GM18870 (cell line): ENCODE data around the gene BRIP1.
"Not testable (repeated sequence)": the region's sequence is repeated elsewhere in the genome, so short reads cannot be mapped to it uniquely, and the experiment has no call there.

Source experiments
- ATAC-seq: cut with Tn5 transposase; IDR thresholded peaks from one replicate; pipeline ENCODE4 v1.9.1; 2021; ENCODE audit warnings: moderate library complexity; ENCODE audit not compliant: unreplicated experiment

The BRIP1 gene

DNA sequence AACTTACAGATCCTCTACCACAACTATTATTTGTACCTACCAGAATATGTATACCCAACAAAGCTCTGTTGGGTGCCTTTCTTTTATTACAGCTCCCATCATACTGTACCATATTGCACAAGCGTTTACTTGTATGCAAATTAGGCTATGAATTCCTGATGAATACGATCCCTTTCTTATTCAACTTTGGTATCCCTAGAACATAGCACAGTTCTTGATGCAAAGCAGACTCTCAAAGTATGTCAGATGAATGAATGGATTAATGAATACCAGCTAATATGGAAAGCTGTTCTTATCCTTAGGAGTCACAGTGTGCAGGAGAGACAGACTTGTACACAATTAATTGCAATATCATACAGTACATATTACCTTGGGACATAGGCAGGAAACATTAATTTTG, 192.6 kb downstream of the BRIP1 start:
- no peak for ATAC-seq

DNA sequence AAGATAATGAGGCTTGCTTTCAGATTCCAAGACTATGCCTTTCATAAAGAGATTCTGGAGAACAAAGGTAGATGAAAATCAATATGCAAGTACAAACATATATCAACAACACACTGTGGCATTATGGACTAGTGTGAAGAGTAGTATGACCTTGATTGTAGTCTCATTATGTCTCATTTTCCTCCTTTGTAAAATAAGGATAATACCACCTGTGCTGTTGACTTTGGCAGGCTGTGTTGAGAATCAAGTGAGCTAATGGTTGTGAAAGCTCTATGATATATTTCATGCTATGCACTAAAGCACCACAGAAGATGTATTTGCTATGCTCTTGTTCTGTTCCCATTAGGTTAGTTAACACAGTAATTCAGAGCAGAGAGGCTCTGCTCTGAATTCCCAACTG, 193.8 kb downstream of the BRIP1 start:
- no peak for ATAC-seq

DNA sequence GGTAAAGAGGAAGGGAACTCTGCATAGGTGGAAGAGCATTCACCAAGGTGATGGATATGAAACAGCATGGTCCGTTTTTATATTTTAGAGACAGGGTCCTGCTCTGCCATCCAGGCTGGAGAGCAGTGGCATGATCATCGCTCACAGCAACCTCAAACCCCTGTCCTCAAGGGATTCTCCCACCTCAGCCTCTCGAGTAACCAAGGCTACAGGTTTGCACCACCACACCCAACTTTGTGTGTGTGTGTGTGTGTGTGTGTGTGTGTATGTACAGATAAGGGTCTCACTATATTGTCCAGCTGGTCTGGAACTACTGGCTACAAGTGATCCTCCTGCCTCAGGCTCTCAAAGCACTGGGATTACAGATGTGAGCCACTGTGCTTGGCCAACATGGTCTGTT, 194.8 kb downstream of the BRIP1 start:
- ATAC-seq: no peak

DNA sequence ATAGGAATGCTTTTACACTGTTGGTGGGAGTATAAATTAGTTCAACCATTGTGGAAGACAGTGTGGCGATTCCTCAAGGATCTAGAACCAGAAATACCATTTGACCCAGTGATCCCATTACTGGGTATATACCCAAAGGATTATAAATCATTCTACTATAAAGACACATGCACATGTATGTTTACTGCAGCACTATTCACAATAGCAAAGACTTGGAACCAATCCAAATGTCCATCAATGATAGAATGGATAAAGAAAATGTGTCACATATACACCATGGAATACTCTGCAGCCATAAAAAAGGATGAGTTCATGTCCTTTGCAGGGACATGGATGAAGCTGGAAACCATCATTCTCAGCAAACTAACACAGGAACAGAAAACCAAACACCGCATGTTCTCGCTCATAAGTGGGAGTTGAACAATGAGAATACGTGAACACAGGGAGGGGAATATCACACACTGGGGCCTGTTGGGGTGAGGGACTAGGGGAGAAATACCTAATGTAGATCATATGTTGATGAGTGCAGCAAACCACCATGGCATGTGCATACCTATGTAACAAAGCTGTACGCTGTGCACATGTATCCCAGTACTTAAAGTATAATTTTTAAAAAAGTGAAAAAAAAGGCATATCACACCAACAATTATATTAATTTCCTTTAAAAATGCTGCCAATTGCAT, 196.8 kb downstream of the BRIP1 start:
- ATAC-seq: not testable (repeated sequence)

DNA sequence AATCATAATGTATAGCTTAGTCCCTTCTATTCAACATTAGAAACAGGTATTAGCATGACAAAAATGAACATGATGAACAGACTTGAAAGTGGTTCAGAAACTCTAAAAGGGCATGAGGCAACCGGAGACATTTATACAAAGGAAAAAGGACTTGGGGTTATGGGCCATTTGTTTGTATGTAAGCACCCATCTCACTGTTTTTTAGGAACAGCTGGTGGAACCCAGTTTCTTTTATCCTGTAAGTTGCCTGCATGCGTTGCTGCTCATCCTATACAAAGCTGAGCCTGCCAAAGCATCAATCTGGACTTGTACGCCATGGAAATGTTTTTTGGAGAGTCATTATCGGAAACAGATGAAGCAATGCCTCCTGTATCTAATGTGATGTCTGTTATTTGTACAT, 200.0 kb downstream of the BRIP1 start:
- ATAC-seq: no peak

DNA sequence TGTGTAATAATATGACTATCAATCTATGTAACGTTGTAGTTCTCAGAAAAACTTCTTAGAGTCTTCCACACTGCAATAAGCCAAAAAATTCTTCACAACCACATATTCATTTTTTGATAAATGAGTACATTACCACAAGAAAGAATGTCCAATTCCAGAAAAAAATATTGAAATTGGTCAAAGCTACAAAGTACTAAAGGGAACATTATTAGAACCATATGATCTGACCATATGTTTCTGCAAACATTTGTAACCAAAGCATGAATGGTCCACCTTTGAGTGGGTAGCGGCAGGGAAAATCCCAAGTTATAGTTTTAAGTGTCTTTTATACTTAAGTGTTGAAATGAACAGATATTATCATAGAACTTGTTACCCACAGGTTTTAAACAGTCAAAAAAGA, 200.6 kb downstream of the BRIP1 start:
- no peak for ATAC-seq

DNA sequence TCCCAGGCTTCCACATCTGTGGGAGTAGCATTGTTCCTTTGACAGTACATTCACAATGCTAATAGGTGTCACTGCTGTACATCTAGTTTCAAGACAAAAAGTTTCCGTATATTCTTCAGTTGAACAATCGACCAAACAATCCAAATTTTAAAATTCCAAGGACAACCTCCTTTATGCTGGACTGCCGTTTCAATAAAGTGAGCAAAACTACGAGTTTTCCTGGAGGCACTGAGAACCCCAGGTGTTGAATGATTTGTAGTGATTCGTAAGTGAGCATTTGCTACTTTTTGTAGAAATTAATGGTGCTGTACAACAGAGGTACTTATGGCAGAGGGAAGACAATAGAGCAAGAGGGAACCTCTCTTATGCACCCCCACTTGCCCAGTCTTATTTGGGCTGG, 201.1 kb downstream of the BRIP1 start:
- ATAC-seq: no peak

DNA sequence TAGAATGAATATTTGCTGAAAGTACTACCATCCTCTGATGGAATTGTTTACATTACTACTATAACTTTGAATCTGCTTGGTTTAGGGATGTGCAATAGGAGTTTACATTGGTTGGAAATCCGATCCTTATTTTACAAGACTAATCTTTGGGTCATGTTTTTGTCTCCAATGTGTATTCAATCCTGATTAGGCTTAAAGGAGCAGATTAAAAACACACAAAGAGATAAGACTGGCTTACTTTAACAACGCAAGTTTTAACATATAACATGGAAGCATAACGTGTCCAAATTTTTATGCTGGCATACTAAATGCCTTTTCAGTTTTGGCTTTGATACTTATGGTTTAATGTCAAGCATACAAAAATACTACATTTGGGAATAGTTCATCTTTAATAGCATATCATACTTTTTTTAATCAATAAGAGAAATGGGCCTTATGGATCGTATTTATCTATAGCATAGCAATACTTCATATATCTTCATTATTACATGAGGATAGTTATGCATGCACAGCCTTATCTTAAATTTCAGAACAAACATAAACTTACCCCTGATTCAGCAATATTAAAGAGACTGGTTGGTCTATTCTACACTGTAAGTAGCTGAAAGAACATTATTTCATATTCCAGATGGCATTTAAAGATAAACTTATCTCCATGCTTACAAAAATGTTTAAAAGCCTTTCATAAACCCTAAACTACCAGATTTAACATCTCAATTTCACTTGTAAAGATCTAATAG, 202.4 kb downstream of the BRIP1 start:
- no peak for ATAC-seq

DNA sequence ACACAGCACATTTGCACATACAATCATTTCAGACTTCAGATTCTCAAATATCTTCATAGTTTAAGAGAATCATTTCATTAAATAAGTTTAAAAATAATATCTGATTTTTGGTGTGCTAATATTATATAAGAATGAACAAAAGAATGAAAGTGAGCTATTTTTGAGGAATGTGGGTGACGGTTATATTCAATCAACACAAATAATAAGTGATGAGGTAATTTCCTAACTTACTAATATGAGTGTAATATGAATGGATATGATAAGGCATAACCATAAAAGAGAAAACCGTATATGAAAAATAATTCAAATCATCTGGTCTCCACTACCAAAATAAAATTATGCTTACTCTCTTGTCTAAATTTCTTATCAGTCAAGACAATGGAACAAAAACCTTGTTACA, 203.9 kb downstream of the BRIP1 start:
- no peak for ATAC-seq

DNA sequence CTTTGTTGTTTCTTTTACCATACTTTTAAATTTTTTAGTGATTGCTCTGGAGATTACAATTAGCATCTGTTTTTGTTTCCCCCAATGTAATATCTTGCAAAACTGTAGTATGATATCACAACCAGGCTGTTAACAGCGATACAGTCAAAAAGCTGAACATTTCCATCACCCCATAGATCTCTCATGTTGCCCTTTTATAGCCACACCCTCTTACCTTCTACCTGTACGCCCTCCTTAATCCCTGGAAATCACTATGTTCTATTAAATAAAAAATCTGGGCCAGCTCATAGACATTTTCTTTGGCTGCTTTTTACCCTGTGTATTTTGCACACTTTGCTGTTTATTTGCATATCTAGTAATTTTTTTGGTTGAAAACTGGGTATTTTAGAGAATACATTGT, 205.1 kb downstream of the BRIP1 start:
- ATAC-seq: no peak

DNA sequence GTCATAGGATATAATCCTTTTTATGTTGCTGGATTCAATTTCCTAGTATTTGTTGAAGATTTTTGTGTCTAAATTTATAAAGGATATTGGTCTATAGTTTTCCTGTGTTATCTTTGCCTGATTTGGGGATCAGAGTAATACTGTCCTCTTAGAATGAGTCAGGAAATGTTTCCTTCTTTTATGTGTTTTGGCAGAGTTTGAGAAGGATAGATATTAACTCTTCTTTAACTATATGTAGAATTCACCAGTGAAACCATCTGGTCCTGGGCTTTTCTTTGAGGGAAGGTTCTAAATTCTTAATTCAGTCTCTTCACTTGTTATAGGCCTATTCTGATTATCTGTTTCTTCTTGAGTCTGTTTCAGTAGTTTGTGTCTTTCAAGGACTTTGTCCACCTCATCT, 206.0 kb downstream of the BRIP1 start:
- no peak for ATAC-seq

DNA sequence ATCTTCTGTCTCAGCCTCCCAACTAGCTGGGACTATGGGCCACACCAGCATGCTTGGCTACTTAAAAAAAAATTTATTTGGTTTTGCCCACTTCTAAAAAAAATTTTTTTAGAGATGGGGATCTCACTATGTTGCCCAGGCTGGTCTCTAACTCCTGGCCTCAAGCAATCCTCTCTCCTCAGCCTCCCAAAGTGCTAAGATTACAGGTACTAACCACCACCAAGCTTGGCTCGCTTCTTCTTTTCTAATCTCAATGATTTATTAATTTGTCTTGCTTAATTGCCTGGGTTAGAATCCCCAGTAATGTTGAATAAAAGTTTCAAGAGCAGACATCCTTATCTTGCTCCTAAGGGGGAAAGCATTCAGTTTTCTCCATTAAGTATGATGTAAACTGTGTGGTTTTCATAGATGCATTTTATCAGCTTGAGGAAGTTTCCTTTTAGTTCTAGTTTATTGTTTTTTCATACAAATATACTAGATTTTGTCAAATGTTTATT, 206.6 kb downstream of the BRIP1 start:
- ATAC-seq: no peak

DNA sequence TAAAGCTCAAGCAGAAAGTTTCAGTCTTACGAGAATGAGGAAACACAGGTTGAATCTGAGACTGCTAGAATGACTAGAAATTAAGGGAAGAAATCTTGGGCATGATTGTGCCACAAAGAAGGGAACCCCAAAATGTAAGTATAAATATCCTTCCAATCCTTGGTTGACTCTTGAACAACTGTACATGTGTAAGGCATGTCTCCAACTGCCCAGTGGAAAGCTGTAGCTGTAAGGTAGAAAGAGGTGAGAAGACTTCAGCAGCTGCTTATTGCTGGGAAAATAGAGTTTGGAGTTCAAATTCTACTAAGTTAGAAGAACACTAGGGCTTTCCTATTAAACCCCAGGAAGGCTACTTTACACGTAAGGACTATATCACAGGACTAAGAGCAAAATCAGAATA, 212.6 kb downstream of the BRIP1 start:
- no peak for ATAC-seq

DNA sequence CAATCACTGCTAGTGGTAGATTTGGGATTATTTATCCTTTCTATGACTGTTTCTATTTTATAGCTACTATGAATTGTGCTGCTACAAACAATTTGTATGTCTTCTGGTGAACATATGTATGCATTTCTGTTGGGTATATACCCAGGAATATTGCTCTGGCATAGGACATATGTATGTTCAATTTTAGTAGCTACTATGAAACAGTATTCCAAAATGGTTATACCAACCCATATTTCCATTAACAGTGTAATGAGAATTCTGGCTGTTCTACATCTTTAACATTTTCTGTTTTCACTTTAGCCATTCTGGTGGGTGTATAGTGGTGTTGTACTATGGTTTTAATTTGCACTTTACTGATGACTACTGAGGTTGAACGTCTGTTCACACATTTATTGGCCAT, 214.7 kb downstream of the BRIP1 start:
- ATAC-seq: no peak

DNA sequence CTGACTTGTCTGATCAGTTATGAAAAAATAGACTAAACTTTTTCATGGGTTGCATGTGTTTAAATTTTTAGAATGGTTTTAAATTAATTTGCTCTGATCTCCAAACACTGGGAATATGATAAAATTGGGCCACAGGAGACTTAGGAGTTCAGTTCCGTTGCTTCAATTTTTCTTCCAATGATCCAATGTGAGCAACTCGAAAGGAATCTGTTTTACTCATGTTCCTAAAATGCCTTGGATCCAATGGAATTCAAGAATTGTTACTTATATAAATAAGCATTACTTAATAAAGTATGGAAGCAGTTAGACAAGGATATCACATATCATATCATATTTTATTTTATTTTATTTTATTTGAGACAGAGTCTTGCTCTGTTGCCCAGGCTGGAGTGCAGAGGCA, 216.3 kb downstream of the BRIP1 start:
- ATAC-seq: no peak

DNA sequence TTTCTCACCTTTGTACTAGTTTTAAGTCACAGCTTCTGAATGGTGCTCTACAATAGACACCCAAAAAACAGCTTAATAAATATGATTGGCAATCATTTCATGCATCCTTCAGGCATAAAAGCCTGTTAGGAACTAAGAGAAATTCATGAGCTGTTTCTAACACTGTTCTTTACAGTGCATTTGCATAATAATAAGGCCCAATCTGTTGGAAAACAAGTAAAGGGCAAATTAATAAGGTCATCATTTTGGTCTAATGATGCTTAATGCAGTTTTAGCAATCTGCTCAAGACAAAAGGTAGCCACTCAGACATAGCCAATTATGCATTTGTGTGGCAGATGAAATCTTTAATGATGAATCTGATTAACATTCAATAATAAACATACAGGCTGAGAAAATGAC, 216.8 kb downstream of the BRIP1 start:
- ATAC-seq: no peak

DNA sequence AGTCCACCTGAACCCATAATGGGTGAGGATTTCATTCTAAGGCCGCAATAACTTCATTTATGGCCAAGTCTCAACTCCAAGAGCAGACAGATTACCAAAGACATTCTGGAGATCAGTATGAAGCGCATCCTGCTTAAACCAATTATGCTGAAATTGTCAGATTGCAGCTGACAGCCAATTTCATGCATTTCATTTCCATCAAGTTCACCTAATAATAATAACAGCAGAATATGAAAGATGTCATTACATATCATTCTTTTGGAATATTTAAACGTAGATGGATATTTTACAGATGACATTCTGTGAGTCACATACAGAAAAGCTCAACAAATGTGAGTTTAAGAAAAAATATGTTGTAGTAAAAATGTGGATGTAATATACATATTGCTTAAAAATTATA, 217.4 kb downstream of the BRIP1 start:
- ATAC-seq: no peak

DNA sequence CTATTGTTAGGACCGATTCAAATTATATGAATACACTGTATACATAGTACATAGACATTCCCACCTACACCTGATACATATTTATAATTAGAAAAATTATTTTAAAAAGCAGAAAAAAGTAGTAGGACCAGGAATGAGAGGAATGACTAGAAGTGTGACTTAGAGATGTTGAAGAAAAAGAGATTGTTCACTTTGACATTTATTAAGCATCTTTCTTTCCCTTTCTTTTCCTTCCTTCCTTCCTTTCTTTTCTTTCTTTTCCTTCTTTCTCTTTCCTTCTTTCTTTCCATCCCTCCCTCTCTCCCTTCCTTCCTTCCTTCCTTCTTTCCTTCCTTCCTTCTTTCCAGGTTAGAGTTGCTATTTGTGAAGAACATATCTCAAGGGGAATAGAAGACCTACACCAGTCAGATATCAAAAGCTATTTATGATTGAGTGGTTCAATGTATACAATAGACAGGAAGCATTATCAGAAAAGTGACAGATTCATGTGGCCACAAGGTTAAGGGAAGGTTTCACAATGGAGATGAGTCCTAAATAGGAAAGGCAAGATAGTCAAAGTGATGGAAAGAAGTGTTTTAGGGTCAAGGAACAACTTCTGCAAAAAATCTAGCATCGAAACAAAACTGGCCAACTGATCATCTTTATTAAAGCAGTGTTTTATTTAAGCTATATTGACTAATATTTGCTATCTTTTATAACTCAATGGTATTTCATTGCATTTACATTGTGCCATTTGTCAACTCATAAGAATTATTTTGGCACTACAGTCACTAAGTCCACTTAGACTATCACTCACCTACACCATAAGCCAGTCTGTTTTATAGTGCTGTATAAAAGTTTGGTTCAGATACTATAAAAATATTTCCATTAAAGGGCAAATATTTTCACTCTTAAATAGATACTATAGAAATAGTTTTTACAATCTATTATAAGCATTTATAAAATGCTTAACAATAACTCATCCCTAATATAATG, 218.2 kb downstream of the BRIP1 start:
- no peak for ATAC-seq

DNA sequence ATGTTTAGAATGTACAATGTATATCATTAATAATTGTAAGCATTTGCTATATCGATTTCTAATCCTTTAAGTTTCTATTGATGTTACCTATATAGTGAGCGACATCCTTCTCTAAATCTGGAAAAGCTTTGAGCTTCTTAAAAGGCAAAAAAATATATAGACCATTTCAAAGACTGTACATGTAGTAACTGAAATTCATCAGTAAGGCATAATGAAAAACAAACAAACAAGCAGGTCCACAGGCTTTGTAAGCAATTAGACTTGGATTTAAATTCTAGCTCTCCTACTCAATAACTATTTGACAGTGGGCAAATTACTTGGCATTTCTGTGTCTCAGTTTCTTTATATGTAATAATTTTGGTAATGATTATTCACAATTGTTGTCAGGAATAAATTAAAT, 220.6 kb downstream of the BRIP1 start:
- ATAC-seq: no peak

DNA sequence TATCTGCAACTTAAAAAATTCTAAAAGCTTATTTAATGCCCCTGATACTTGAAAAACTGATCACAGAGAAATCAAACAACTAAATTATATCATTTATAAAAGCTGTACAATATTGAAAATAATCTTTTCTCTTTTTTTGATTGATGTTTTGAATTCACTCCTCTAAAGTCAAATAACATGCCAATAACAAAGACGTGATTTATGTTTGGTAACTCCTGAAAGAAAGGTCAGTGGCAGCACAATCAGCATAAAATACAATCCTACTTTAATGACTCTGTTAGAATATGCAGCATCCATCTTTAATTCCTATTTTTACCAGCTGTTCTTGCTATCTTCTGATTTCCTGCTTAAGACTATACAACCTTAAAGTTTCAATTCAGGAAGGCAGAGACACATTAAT, 221.6 kb downstream of the BRIP1 start:
- ATAC-seq: no peak

DNA sequence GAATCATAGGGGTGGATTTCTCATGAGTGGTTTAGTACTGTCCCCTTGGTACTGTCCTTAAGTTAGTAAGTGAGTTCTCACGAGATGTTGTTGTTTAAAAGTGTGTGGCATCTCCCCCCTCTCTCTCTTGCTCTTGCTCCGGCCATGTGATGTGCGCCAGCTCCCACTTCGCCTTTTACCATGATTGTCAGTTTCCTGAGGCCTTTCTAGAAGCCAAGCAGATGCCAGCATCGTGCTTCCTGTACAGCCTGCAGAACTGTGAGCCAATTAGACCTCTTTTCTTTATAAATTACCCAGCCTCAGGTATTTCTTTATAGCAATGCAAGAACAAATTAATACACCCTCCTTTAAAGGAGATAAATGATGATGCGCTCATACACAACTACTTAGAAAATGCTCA, 222.2 kb downstream of the BRIP1 start:
- no peak for ATAC-seq

DNA sequence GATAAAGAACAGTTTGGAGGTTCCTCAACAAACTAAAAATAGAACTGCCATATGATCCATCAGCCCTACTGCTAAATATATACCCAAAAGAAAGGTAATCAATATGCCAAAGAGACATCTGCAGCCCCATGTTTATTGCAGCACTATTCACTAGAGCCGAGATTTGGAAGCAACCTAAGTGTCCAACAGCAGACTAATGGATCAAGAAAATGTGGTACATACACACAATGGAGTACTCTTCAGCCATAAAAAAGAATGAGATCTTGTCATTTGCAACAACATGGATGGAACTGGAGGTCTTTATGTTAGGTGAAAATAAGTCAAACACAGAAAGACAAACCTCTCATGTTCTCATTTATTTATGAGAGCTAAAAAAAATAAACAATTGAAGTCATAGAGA, 223.5 kb downstream of the BRIP1 start:
- ATAC-seq: no peak
